HepG2 (cell line): ENCODE measurements around the gene TMEM198. TPM values are rescaled to one million over a fixed set of nuclear protein-coding genes. Genes with fewer than 3 reads are reported as not detected.

Experiments
- ARID2 ChIP-seq: sonication (generic); formaldehyde crosslinking; IDR thresholded peaks from 2 replicates; pipeline ENCODE4 v1.8.1; 2022; ENCODE audit warnings: mild to moderate bottlenecking, missing genetic modification reagents, borderline replicate concordance
- GRHL1 ChIP-seq: sonication (generic); formaldehyde crosslinking; conservative IDR thresholded peaks from 2 replicates; pipeline ENCODE4 v1.8.0; 2022; ENCODE audit warnings: missing genetic modification reagents
- HMGXB4 ChIP-seq, 2 experiments: sonication (generic) in 1 of 2; formaldehyde crosslinking in 1 of 2; IDR thresholded peaks; 2 replicates each; pipeline versions ENCODE4 v1.4.0 to v1.6.1; 2018 to 2020; ENCODE audit warnings: missing genetic modification reagents in 2 of 2, borderline replicate concordance in 1 of 2, low read depth in 1 of 2, mild to moderate bottlenecking in 1 of 2, missing biosample characterization in 1 of 2
- HNF4G ChIP-seq, 2 experiments: sonication (generic) in 1 of 2; formaldehyde crosslinking in 1 of 2; IDR thresholded peaks; 2 replicates each; pipeline versions ENCODE4 v1.4.0 to v1.6.1; 2011 to 2020; ENCODE audit warnings: borderline replicate concordance in 2 of 2, low read depth in 2 of 2, mild to moderate bottlenecking in 2 of 2, low read length in 1 of 2, missing genetic modification reagents in 1 of 2, moderate library complexity in 1 of 2
- MTF2 ChIP-seq: sonication (generic); formaldehyde crosslinking; IDR thresholded peaks from 2 replicates; pipeline ENCODE4 v1.5.0; 2020; ENCODE audit warnings: missing genetic modification reagents, borderline replicate concordance
- NCOA1 ChIP-seq: sonication (generic); formaldehyde crosslinking; IDR thresholded peaks from 2 replicates; pipeline ENCODE4 v1.9.0; 2021; ENCODE audit warnings: missing genetic modification reagents
- NFRKB ChIP-seq: fragments of 450-650 bp; IDR thresholded peaks from 2 replicates; pipeline ENCODE4 v1.6.1; 2017
- RBAK ChIP-seq: sonication (generic); formaldehyde crosslinking; IDR thresholded peaks from 2 replicates; pipeline ENCODE4 v1.5.1; 2020; ENCODE audit warnings: mild to moderate bottlenecking, missing genetic modification reagents
- SOX6 ChIP-seq, 2 experiments: fragments of 450-650 bp in 1 of 2; sonication (generic) in 1 of 2; formaldehyde crosslinking in 1 of 2; IDR thresholded peaks; 2 replicates each; pipeline versions ENCODE4 v1.4.0 to v1.6.1; 2017 to 2020; ENCODE audit warnings: antibody characterized with exemption in 1 of 2, mild to moderate bottlenecking in 1 of 2, missing genetic modification reagents in 1 of 2
- SRSF9 ChIP-seq: fragments of 200-400 bp; formaldehyde crosslinking; IDR thresholded peaks from 2 replicates; pipeline ENCODE4 v1.6.1; 2018; ENCODE audit warnings: borderline replicate concordance, mild to moderate bottlenecking, low read depth, low read length; ENCODE audit not compliant: insufficient read depth, poor library complexity, severe bottlenecking
- THYN1 ChIP-seq: sonication (generic); formaldehyde crosslinking; IDR thresholded peaks from 2 replicates; pipeline ENCODE4 v1.8.1; 2023; ENCODE audit warnings: low read depth, mild to moderate bottlenecking, moderate library complexity, missing genetic modification reagents, borderline replicate concordance
- ZFAT ChIP-seq: sonication (generic); formaldehyde crosslinking; conservative IDR thresholded peaks from 2 replicates; pipeline ENCODE4 v1.8.1; 2023; ENCODE audit warnings: missing genetic modification reagents, inconsistent platforms
- ZNF746 ChIP-seq: sonication (generic); formaldehyde crosslinking; IDR thresholded peaks from 2 replicates; pipeline ENCODE4 v1.8.0; 2022; ENCODE audit warnings: mild to moderate bottlenecking, missing genetic modification reagents
- ZNF75D ChIP-seq: sonication (generic); formaldehyde crosslinking; IDR thresholded peaks from 2 replicates; pipeline ENCODE4 v1.8.1; 2023; ENCODE audit warnings: missing genetic modification reagents, mild to moderate bottlenecking, borderline replicate concordance
- polyA plus RNA-seq, 8 experiments: library from polyadenylated mRNA; depleted of rRNA in 3 of 8; stranded (reverse) in 7 of 8; unstranded in 1 of 8; fragments of >200 nt; fragmentation: Illumina TruSeq in 4 of 8; extraction: Trizol in 4 of 8; gene quantifications; 2 replicates each; pipeline versions ENCODE4 v1.2.1 to v1.2.3, GENCODE V29; 2011 to 2016; ENCODE audit warnings: low read depth in 4 of 8, missing spikeins in 1 of 8, mixed read lengths in 1 of 8; ENCODE audit not compliant: insufficient read depth in 1 of 8
- total RNA-seq, 5 experiments: library from RNA; depleted of rRNA; stranded (reverse); fragments of >200 nt; fragmentation: Illumina TruSeq; extraction: Trizol; gene quantifications; 2 replicates each; pipeline ENCODE4 v1.2.3, GENCODE V29; 2016; ENCODE audit warnings: low read depth in 1 of 5
- TF ChIP-seq, protein P1 (sequence below): sonication (generic); formaldehyde crosslinking; IDR thresholded peaks from 2 replicates; pipeline ENCODE4 v1.9.0; 2022; ENCODE audit warnings: missing genetic modification reagents, mild to moderate bottlenecking, borderline replicate concordance
- TF ChIP-seq, protein P2 (sequence below): sonication (generic); formaldehyde crosslinking; IDR thresholded peaks from 2 replicates; pipeline ENCODE4 v1.4.0; 2020; ENCODE audit warnings: missing genetic modification reagents, borderline replicate concordance
- TF ChIP-seq, protein P3 (sequence below): sonication (generic); formaldehyde crosslinking; IDR thresholded peaks from 2 replicates; pipeline ENCODE4 v1.4.0; 2020; ENCODE audit warnings: missing genetic modification reagents, mild to moderate bottlenecking, borderline replicate concordance

TMEM198 gene
- total and polyA plus RNA-seq, 2 of the 13 experiments (the other 11 are each of a cell fraction or from before 2014, with no cell fraction given), result 17.3 to 23.5 TPM

DNA sequence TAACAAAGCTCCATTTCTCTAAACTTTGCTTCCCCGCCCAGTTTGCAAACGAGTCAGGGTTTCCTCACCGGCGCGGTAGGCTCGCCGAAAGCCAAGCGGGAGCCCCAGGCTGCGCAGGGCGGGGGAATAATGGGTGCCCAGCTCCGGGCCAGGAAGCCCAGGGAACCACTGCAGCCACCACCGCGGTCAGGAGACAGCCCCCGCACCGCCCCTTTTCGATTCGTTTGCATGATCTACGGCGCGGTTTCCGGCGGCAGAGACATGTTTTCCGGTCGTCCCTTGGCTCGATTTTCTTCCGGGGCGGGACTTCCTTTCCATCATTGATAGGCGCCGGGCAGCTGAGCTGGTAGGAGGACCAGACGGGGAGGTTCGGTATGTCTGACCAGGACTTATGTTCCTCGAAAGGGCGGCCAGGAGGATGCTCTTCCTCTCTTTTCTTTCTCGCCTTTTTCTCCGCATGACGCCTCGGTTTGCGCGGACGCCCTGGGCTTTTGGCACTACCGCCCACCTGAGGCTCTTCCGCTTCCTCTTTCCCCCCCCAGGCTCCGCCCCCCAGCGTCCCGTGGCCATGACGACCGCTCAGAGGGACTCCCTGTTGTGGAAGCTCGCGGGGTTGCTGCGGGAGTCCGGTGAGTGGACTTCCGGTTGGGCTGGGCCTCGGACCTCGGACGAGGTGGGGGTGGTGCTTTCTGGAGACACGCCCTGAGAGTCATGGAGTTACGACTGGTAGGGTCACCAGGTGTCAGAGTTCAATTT is 53.9 kb downstream of the TMEM198 start, which contains the start of gene STK11IP (continued):
- TF ChIP-seq, protein P1, sequence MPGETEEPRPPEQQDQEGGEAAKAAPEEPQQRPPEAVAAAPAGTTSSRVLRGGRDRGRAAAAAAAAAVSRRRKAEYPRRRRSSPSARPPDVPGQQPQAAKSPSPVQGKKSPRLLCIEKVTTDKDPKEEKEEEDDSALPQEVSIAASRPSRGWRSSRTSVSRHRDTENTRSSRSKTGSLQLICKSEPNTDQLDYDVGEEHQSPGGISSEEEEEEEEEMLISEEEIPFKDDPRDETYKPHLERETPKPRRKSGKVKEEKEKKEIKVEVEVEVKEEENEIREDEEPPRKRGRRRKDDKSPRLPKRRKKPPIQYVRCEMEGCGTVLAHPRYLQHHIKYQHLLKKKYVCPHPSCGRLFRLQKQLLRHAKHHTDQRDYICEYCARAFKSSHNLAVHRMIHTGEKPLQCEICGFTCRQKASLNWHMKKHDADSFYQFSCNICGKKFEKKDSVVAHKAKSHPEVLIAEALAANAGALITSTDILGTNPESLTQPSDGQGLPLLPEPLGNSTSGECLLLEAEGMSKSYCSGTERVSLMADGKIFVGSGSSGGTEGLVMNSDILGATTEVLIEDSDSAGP (CRISPR knock-in tag), result peak; percentile 95
- TF ChIP-seq, protein P2, sequence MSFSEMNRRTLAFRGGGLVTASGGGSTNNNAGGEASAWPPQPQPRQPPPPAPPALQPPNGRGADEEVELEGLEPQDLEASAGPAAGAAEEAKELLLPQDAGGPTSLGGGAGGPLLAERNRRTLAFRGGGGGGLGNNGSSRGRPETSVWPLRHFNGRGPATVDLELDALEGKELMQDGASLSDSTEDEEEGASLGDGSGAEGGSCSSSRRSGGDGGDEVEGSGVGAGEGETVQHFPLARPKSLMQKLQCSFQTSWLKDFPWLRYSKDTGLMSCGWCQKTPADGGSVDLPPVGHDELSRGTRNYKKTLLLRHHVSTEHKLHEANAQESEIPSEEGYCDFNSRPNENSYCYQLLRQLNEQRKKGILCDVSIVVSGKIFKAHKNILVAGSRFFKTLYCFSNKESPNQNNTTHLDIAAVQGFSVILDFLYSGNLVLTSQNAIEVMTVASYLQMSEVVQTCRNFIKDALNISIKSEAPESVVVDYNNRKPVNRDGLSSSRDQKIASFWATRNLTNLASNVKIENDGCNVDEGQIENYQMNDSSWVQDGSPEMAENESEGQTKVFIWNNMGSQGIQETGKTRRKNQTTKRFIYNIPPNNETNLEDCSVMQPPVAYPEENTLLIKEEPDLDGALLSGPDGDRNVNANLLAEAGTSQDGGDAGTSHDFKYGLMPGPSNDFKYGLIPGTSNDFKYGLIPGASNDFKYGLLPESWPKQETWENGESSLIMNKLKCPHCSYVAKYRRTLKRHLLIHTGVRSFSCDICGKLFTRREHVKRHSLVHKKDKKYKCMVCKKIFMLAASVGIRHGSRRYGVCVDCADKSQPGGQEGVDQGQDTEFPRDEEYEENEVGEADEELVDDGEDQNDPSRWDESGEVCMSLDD, result no peak
- TF ChIP-seq HMGXB4 (CRISPR knock-in tag; IDR thresholded peaks at IDR 0.05; ENCODE audit: borderline replicate concordance in 1 of 2, low read depth in 1 of 2) (peak; percentile 73 to 78), ARID2 (CRISPR knock-in tag) (no peak), SOX6 (IDR thresholded peaks at IDR 0.05) (no peak), SOX6 (CRISPR knock-in tag; IDR thresholded peaks at IDR 0.05) (peak; percentile 76; the same call in 1 of the 2 replicates), SRSF9 (no peak), GRHL1 (no peak), THYN1 (CRISPR knock-in tag) (no peak), ZNF746 (CRISPR knock-in tag) (no peak), HNF4G (IDR thresholded peaks at IDR 0.05; ENCODE audit: borderline replicate concordance, low read depth, low read length) (peak; percentile 71; the same call in 1 of the 2 replicates), HNF4G (CRISPR knock-in tag; IDR thresholded peaks at IDR 0.05; ENCODE audit: borderline replicate concordance, low read depth) (no peak; the same call in 1 of the 2 replicates), MTF2 (CRISPR knock-in tag) (no peak), NCOA1 (CRISPR knock-in tag) (no peak), NFRKB (no peak), RBAK (0 out of 2 replicates have a peak, but pooled peaks have one; percentile 8), ZFAT (CRISPR knock-in tag) (no peak), ZNF75D (CRISPR knock-in tag) (peak; percentile 45; the same call in 1 of the 2 replicates)
- TF ChIP-seq, protein P3, sequence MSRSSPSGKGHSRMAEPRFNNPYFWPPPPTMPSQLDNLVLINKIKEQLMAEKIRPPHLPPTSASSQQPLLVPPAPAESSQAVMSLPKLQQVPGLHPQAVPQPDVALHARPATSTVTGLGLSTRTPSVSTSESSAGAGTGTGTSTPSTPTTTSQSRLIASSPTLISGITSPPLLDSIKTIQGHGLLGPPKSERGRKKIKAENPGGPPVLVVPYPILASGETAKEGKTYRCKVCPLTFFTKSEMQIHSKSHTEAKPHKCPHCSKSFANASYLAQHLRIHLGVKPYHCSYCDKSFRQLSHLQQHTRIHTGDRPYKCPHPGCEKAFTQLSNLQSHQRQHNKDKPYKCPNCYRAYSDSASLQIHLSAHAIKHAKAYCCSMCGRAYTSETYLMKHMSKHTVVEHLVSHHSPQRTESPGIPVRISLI, result peak; percentile 70; the same call in 1 of the 2 replicates
